ENCODE measurements around the gene SHBG.

- TF ChIP-seq CTCF (IDR thresholded peaks at IDR 0.05; ENCODE audit: insufficient read depth, low read length, poor library complexity, severe bottlenecking) (no peak), EZH2phosphoT487 (conservative IDR thresholded peaks at IDR 0.05; ENCODE audit: low read length) (no peak)
These were observed 23.7 kb upstream of the SHBG start for GRCh38 chr17:7606280-7606679.

Data from SU-DHL-6 (cell line).